GM12878 (cell line): Measurements from ENCODE around the gene DGCR8. TPM values are rescaled to one million over a fixed set of nuclear protein-coding genes. Genes with fewer than 3 reads are reported as not detected.

Source experiments
- ATAC-seq: fragments of 200-7000 bp; cut with Tn5 transposase; 3 replicates; pipeline ENCODE4 v1.9.1; 2020; ENCODE audit warnings: mild to moderate bottlenecking, moderate library complexity
- BruUV-seq: library from RNA; stranded (reverse); fragments of 400-500 nt; replicated peaks from 2 replicates; lab custom pipeline; 2021; lab: Mats Ljungman, UMichigan
- CTCF ChIA-PET: fragments of 300-600 bp; sonication (Branson Sonifier 250); formaldehyde crosslinking; extraction: SDS; loops from one replicate; lab custom pipeline; 2021; ENCODE audit warnings: inconsistent platforms; lab: Yijun Ruan, JAX
- POLR2A ChIA-PET: fragments of 350-600 bp; formaldehyde crosslinking; extraction: SDS; loops from one replicate; lab custom pipeline; 2021; ENCODE audit warnings: inconsistent platforms; lab: Charles Lee
- RAD21 ChIA-PET: fragments of 300-600 bp; sonication (Branson Sonifier 250); formaldehyde crosslinking; loops from one replicate; lab custom pipeline; 2023; ENCODE audit warnings: antibody characterized with exemption; ENCODE audit not compliant: unreplicated experiment; lab: Charles Lee
- SMC1A ChIA-PET: fragments of 300-600 bp; sonication (Branson Sonifier 250); formaldehyde crosslinking; loops from one replicate; lab custom pipeline; 2023; ENCODE audit not compliant: unreplicated experiment, uncharacterized antibody; lab: Charles Lee
- DNase-seq: peaks from one replicate; pipeline ENCODE4 v3.0.0-alpha.2; 2011; ENCODE audit warnings: low read depth, low spot score
- FAIRE-seq: peaks from 3 replicates; lab custom pipeline; 2011; peaks lifted over from hg19 to GRCh38; lab: Jason Lieb, UNC
- H2AFZ ChIP-seq: 2 replicates; pipeline ENCODE4 v1.6.0; 2011; ENCODE audit warnings: low read depth, low read length, control low read depth; ENCODE audit not compliant: control insufficient read depth
- H3K27ac ChIP-seq: 2 replicates; pipeline ENCODE4 v1.5.1; 2011; ENCODE audit warnings: control low read depth; ENCODE audit not compliant: control insufficient read depth, insufficient read depth
- H3K27me3 ChIP-seq, 2 experiments: replicated peaks in 1 of 2; 2 replicates each; pipeline versions ENCODE4 v1.6.0 to v1.6.1; 2011; ENCODE audit warnings: low read length in 1 of 2; ENCODE audit not compliant: control insufficient read depth in 2 of 2, insufficient read depth in 2 of 2
- H3K36me3 ChIP-seq, 2 experiments: 2 replicates each; pipeline ENCODE4 v1.5.1; 2011; ENCODE audit warnings: low read length in 1 of 2; ENCODE audit not compliant: control insufficient read depth in 2 of 2, insufficient read depth in 2 of 2
- H3K4me1 ChIP-seq: 2 replicates; pipeline ENCODE4 v1.6.1; 2011; ENCODE audit warnings: mild to moderate bottlenecking, low read length, moderate library complexity, mixed read lengths; ENCODE audit not compliant: control insufficient read depth, insufficient read depth
- H3K4me2 ChIP-seq: 2 replicates; pipeline ENCODE4 v1.6.0; 2011; ENCODE audit warnings: control low read depth; ENCODE audit not compliant: control insufficient read depth, insufficient read depth
- H3K4me3 ChIP-seq: fragments of 200-600 bp; sonication (generic); 2 replicates; pipeline ENCODE4 v1.5.1; 2016
- H3K79me2 ChIP-seq: 2 replicates; pipeline ENCODE4 v1.6.0; 2011; ENCODE audit warnings: low read length; ENCODE audit not compliant: control insufficient read depth, insufficient read depth
- H3K9ac ChIP-seq: 2 replicates; pipeline ENCODE4 v1.8.0; 2011; ENCODE audit warnings: low read length, control low read depth, mixed read lengths; ENCODE audit not compliant: control insufficient read depth, insufficient read depth
- H3K9me3 ChIP-seq: replicated peaks from 3 replicates; pipeline ENCODE4 v1.5.1; 2011; ENCODE audit warnings: mild to moderate bottlenecking, low read length; ENCODE audit not compliant: control insufficient read depth, insufficient read depth
- H4K20me1 ChIP-seq: 2 replicates; pipeline ENCODE4 v1.6.0; 2011; ENCODE audit not compliant: control insufficient read depth, insufficient read depth
- EGR1 ChIP-seq, 2 experiments: IDR thresholded peaks; 1 replicate in 1 of 2; 2 replicates in 1 of 2; pipeline ENCODE4 v1.6.1; 2011 to 2012; ENCODE audit warnings: low read depth in 2 of 2, low read length in 2 of 2, borderline replicate concordance in 1 of 2, mild to moderate bottlenecking in 1 of 2, moderate library complexity in 1 of 2
- IRF4 ChIP-seq: IDR thresholded peaks from 2 replicates; pipeline ENCODE4 v1.6.1; 2011; ENCODE audit warnings: low read depth, low read length
- KDM1A ChIP-seq: fragments of 200-600 bp; sonication (generic); IDR thresholded peaks from 2 replicates; pipeline ENCODE4 v1.6.1; 2016; ENCODE audit warnings: borderline replicate concordance
- POLR2A ChIP-seq: IDR thresholded peaks from 2 replicates; pipeline ENCODE4 v1.6.1; 2011; ENCODE audit warnings: low read depth, mild to moderate bottlenecking, low read length
- RB1 ChIP-seq: fragments of 450-650 bp; formaldehyde crosslinking; IDR thresholded peaks from 2 replicates; pipeline ENCODE4 v1.6.1; 2017; ENCODE audit warnings: mild to moderate bottlenecking, borderline replicate concordance
- TCF3 ChIP-seq: IDR thresholded peaks from 2 replicates; pipeline ENCODE4 v1.6.1; 2012; ENCODE audit warnings: low read depth, mild to moderate bottlenecking, low read length, borderline replicate concordance; ENCODE audit not compliant: insufficient read depth
- YBX1 ChIP-seq: fragments of 450-650 bp; IDR thresholded peaks from 2 replicates; pipeline ENCODE4 v1.6.1; 2016; ENCODE audit warnings: antibody characterized with exemption
- ZNF24 ChIP-seq: fragments of 450-650 bp; IDR thresholded peaks from 2 replicates; pipeline ENCODE4 v1.6.1; 2017; ENCODE audit warnings: antibody characterized with exemption, mild to moderate bottlenecking
- WGBS: methylation state at CpG from one replicate; pipeline ENCODE4 v1.1.6; 2016; ENCODE audit warnings: low lambda C conversion rate; ENCODE audit not compliant: insufficient replicate concordance, insufficient coverage; ENCODE audit errors: missing lambda C conversion rate; 5-methylcytosine and 5-hydroxymethylcytosine counted together
- in situ Hi-C: fragments of 300-500 bp; cut with MboI; formaldehyde crosslinking; loops from 9 replicates; pipeline ENCODE4 v1.14.3; 2018; ENCODE audit warnings: mixed read lengths
- intact Hi-C: fragments of 100-400 bp; cut with micrococcal nuclease; formaldehyde crosslinking; loops from one replicate; pipeline ENCODE4 v1.14.2; 2022; ENCODE audit not compliant: unreplicated experiment
- polyA plus RNA-seq, 11 experiments: library from polyadenylated mRNA; depleted of rRNA in 4 of 11; unstranded in 6 of 11; stranded (reverse) in 5 of 11; fragments of >200 nt; fragmentation: Nextera tagmentation in 4 of 11; fragmentation: Illumina TruSeq in 1 of 11; extraction: Ambion mirVana in 4 of 11; extraction: Trizol in 1 of 11; gene quantifications; 1 replicate in 1 of 11; 2 replicates in 10 of 11; pipeline versions ENCODE4 v1.2.1 to v1.2.3, GENCODE V29; 2011 to 2016; ENCODE audit warnings: inconsistent platforms in 2 of 11, missing spikeins in 2 of 11, low read depth in 1 of 11
- total RNA-seq, 4 experiments: library from RNA; depleted of rRNA in 3 of 4; stranded (reverse); fragments of >200 nt in 3 of 4; fragmentation: Illumina TruSeq in 1 of 4; extraction: Trizol in 1 of 4; gene quantifications; 2 replicates each; pipeline versions ENCODE4 v1.2.1 to v1.2.3, GENCODE V29; 2013 to 2021
- TF ChIP-seq, protein P1 (sequence below): fragments of 450-650 bp; IDR thresholded peaks from 2 replicates; pipeline ENCODE4 v1.6.1; 2017; ENCODE audit warnings: mild to moderate bottlenecking, low read depth, inconsistent platforms; ENCODE audit not compliant: poor library complexity, severe bottlenecking
- TF ChIP-seq, protein P2 (sequence below): IDR thresholded peaks from 2 replicates; pipeline ENCODE4 v1.6.1; 2012; ENCODE audit warnings: low read depth, low read length, improper control_type of control experiment

Gene DGCR8
- total and polyA plus RNA-seq, 10 of the 15 experiments (the other 5 are each of a cell fraction or from before 2014, with no cell fraction given), result 1.2 to 35.1 (median 17.2) TPM

DNA sequence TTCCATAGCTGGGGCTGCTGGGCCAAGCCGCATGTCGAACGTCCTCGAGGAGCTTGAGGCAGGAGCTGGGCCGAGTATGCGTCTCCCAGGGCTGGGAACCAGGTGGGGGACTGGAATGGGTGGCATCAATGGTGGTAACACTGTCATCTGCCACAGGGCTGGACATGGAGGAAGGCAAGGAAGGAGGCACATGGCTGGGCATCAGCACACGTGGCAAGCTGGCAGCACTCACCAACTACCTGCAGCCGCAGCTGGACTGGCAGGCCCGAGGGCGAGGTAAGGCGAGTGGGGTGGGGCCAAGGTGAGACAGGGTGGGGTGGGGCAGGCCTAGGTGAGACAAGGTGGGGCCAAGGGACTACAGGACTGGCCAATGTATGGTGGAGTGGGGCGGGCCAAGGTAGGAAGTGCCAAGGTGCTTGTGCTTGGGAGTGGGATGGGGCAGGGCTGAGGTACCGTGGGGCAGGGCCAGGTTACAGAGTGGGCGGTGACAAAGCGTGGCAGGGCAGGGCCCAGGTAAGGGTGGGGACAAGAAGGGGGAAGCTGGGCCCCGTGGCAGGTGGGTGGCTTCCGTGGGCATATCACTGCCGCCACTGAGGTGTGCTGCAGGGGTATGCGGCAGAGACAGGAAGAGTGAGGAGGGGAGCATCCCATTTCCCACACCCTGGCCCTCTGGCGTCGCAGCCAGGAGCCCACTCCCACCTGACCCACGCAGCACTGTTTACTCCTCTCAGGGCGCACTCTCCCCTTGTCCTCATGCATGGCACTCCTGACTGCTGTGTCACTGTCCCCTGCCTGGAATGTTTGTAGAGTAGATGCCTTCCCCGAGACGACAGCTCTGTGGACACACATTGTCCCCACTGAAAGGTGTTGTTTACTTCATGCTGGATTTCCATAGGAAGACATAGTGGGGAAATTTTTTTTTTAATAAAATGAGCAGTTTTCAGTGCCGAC, 27.5 kb upstream of the DGCR8 start:
- FAIRE-seq, result no peak
- WGBS, result 94% methylated on average over 22 of the region's 26 CpGs
- Histone ChIP-seq H3K27ac (no peak overlapping the region), H3K27me3 (no peaks in the 10 kb centered on the region), H3K4me3 (no peak overlapping the region), H3K36me3 (peaks cover 6 to 8% of the 10 kb centered on the region in 2 experiments; a peak in 3 of 4 replicates), H3K4me2 (no peak overlapping the region), H3K9ac (no peak overlapping the region), H3K4me1 (no peaks in the 10 kb centered on the region), H3K79me2 (no peaks in the 10 kb centered on the region), H2AFZ (no peak overlapping the region), H3K9me3 (peaks cover 2% of the 10 kb centered on the region; the same call in 2 of the 3 replicates), H4K20me1 (no peaks in the 10 kb centered on the region)
- in situ Hi-C loops, result no loop called here
- RAD21 ChIA-PET, result no interaction called here
- CTCF ChIA-PET, result interaction anchor here (0.6 kb wide), 1 partner anchor 82 kb away, joined by 3 read pairs; no protein-coding TSS in a partner anchor
- no TSS peak for BruUV-seq
- SMC1A ChIA-PET, result no interaction called here
- intact Hi-C loops, result no loop called here
- no peak for ATAC-seq
- no peak for DNase-seq
- TF ChIP-seq POLR2A (0 out of 2 replicates have a peak, but pooled peaks have one; percentile 16), KDM1A (no peak), YBX1 (no peak)
- TF ChIP-seq, all 136 proteins: peak for 1
- POLR2A ChIA-PET, result no interaction called here

DNA sequence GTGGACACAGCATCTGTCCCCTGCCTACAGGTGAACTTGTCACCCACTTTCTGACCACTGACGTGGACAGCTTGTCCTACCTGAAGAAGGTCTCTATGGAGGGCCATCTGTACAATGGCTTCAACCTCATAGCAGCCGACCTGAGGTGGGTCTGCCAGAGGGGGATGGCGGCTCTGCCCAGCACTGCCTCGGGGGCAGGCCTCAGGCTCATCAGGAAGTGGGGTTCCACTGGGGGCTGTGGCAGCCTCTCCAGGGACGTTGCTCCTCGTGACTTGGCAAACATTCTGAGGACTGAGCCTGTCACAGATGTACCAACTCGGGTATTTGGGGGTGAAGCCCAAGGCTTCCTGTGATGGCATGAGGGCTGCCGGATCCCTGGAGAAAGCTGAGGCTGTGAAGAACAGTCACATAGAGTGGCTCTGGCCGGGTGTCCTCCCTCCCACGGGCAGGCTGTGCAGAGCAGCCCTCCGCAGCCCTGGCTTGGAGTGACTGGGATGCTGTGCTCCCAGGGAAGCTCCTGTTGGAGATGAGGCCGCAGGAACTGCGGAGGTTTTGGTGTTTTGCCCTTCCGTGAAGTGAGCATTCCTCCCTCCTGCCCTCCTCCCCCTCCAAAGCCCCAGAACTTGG, 26.5 kb upstream of the DGCR8 start:
- 68% methylated on average over 14 of the region's 14 CpGs for WGBS
- Histone ChIP-seq H3K4me3 (no peak overlapping the region), H3K9me3 (peaks cover 2% of the 10 kb centered on the region; the same call in 2 of the 3 replicates), H3K36me3 (peaks cover 6 to 8% of the 10 kb centered on the region in 2 experiments; a peak in 3 of 4 replicates), H3K27me3 (no peaks in the 10 kb centered on the region), H3K27ac (no peak overlapping the region), H3K4me2 (no peak overlapping the region), H3K9ac (no peak overlapping the region), H4K20me1 (no peaks in the 10 kb centered on the region), H3K4me1 (no peaks in the 10 kb centered on the region), H3K79me2 (no peaks in the 10 kb centered on the region), H2AFZ (no peak overlapping the region)
- no TSS peak for BruUV-seq
- POLR2A ChIA-PET, result no interaction called here
- ATAC-seq (no peak), DNase-seq (no peak), FAIRE-seq (no peak)
- intact Hi-C loops, result no loop called here
- SMC1A ChIA-PET, result no interaction called here
- RAD21 ChIA-PET, result no interaction called here
- CTCF ChIA-PET, result no interaction called here
- in situ Hi-C loops, result no loop called here
- TF ChIP-seq, protein P1, sequence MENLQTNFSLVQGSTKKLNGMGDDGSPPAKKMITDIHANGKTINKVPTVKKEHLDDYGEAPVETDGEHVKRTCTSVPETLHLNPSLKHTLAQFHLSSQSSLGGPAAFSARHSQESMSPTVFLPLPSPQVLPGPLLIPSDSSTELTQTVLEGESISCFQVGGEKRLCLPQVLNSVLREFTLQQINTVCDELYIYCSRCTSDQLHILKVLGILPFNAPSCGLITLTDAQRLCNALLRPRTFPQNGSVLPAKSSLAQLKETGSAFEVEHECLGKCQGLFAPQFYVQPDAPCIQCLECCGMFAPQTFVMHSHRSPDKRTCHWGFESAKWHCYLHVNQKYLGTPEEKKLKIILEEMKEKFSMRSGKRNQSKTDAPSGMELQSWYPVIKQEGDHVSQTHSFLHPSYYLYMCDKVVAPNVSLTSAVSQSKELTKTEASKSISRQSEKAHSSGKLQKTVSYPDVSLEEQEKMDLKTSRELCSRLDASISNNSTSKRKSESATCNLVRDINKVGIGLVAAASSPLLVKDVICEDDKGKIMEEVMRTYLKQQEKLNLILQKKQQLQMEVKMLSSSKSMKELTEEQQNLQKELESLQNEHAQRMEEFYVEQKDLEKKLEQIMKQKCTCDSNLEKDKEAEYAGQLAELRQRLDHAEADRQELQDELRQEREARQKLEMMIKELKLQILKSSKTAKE, result no peak
- TF ChIP-seq RB1 (no peak), EGR1 (IDR thresholded peaks at IDR 0.05; ENCODE audit: borderline replicate concordance in 1 of 2, low read depth in 2 of 2, low read length in 2 of 2) (no peak), ZNF24 (no peak), IRF4 (no peak), TCF3 (no peak)
- TF ChIP-seq, protein P2, sequence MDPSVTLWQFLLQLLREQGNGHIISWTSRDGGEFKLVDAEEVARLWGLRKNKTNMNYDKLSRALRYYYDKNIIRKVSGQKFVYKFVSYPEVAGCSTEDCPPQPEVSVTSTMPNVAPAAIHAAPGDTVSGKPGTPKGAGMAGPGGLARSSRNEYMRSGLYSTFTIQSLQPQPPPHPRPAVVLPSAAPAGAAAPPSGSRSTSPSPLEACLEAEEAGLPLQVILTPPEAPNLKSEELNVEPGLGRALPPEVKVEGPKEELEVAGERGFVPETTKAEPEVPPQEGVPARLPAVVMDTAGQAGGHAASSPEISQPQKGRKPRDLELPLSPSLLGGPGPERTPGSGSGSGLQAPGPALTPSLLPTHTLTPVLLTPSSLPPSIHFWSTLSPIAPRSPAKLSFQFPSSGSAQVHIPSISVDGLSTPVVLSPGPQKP, result no peak
